GM23338 (cell line): ENCODE data around the gene CHCHD3. TPM values are rescaled to one million over a fixed set of nuclear protein-coding genes. Genes with fewer than 3 reads are reported as not detected.

ENCODE experiments used
- ATAC-seq: fragments of 200-7000 bp; cut with Tn5 transposase; 3 replicates; pipeline ENCODE4 v1.9.1; 2020
- DNase-seq: peaks from one replicate; pipeline ENCODE4 v3.0.0-alpha.2; 2015; ENCODE audit warnings: low spot score
- H2AFZ ChIP-seq: fragments of 200-600 bp; sonication (generic); 2 replicates; pipeline ENCODE4 v1.8.0; 2016; ENCODE audit warnings: antibody characterized with exemption, mild to moderate bottlenecking, moderate library complexity
- H3F3A ChIP-seq: fragments of 200-600 bp; sonication (generic); replicated peaks from 2 replicates; pipeline ENCODE4 v1.8.0; 2017; ENCODE audit warnings: antibody characterized with exemption, mixed run types, low read depth
- H3K27ac ChIP-seq: fragments of 200-600 bp; sonication (generic); 2 replicates; pipeline ENCODE4 v1.6.1; 2016; ENCODE audit warnings: low read depth
- H3K27me3 ChIP-seq: fragments of 200-600 bp; sonication (generic); 2 replicates; pipeline ENCODE4 v1.8.0; 2016; ENCODE audit warnings: mild to moderate bottlenecking, mixed run types, moderate library complexity; ENCODE audit not compliant: insufficient read depth
- H3K36me3 ChIP-seq: fragments of 200-600 bp; sonication (generic); 2 replicates; pipeline ENCODE4 v1.8.0; 2016; ENCODE audit warnings: mild to moderate bottlenecking; ENCODE audit not compliant: insufficient read depth
- H3K4me1 ChIP-seq: fragments of 200-600 bp; sonication (generic); 2 replicates; pipeline ENCODE4 v1.8.0; 2016; ENCODE audit warnings: mild to moderate bottlenecking, moderate library complexity; ENCODE audit not compliant: insufficient read depth
- H3K4me2 ChIP-seq: fragments of 200-600 bp; sonication (generic); 2 replicates; pipeline ENCODE4 v1.7.1; 2017; ENCODE audit warnings: mixed run types
- H3K4me3 ChIP-seq: fragments of 200-600 bp; sonication (generic); 2 replicates; pipeline ENCODE4 v1.6.1; 2016; ENCODE audit warnings: mixed run types
- H3K79me2 ChIP-seq: fragments of 200-600 bp; sonication (generic); replicated peaks from 2 replicates; pipeline ENCODE4 v1.8.0; 2017; ENCODE audit warnings: mild to moderate bottlenecking; ENCODE audit not compliant: insufficient read depth
- H3K9me2 ChIP-seq: fragments of 200-600 bp; sonication (generic); 2 replicates; pipeline ENCODE4 v1.8.0; 2017; ENCODE audit not compliant: insufficient read depth
- H4K20me1 ChIP-seq: fragments of 200-600 bp; sonication (generic); replicated peaks from 2 replicates; pipeline ENCODE4 v1.8.0; 2017; ENCODE audit warnings: mild to moderate bottlenecking; ENCODE audit not compliant: insufficient read depth
- H3K27ac Mint-ChIP-seq: 2 replicates; pipeline ENCODE4 v1.8.0; 2020; ENCODE audit warnings: inconsistent platforms, mild to moderate bottlenecking, moderate library complexity, mixed read lengths
- H3K27me3 Mint-ChIP-seq: 3 replicates; pipeline ENCODE4 v1.8.0; 2022; ENCODE audit warnings: low read depth, mild to moderate bottlenecking, moderate library complexity, mixed read lengths, inconsistent platforms; ENCODE audit not compliant: insufficient read depth, poor library complexity
- H3K36me3 Mint-ChIP-seq: 3 replicates; pipeline ENCODE4 v1.8.0; 2021; ENCODE audit warnings: low read depth, mild to moderate bottlenecking, inconsistent platforms, moderate library complexity, mixed read lengths
- H3K4me1 Mint-ChIP-seq: 3 replicates; pipeline ENCODE4 v1.8.0; 2020; ENCODE audit warnings: mild to moderate bottlenecking, inconsistent platforms, mixed read lengths
- H3K4me3 Mint-ChIP-seq: 3 replicates; pipeline ENCODE4 v1.8.0; 2021; ENCODE audit warnings: moderate library complexity, mild to moderate bottlenecking, inconsistent platforms, mixed read lengths
- H3K9me3 Mint-ChIP-seq: 3 replicates; pipeline ENCODE4 v1.8.0; 2020; ENCODE audit warnings: moderate library complexity, mild to moderate bottlenecking, inconsistent platforms, mixed read lengths
- CREB1 ChIP-seq: fragments of 250-450 bp; sonication (Bioruptor Pico); IDR thresholded peaks from 2 replicates; pipeline ENCODE4 v1.5.0; 2020; ENCODE audit warnings: low read depth, mild to moderate bottlenecking, moderate library complexity
- ETS1 ChIP-seq: IDR thresholded peaks from 2 replicates; pipeline ENCODE4 v1.6.1; 2016; ENCODE audit warnings: antibody characterized with exemption
- EZH2 ChIP-seq: fragments of 200-600 bp; sonication (generic); IDR thresholded peaks from one replicate; pipeline ENCODE4 v1.8.0; 2017; ENCODE audit warnings: antibody characterized with exemption, mild to moderate bottlenecking, low read depth; ENCODE audit not compliant: unreplicated experiment
- EZH2phosphoT487 ChIP-seq: fragments of 200-600 bp; sonication (generic); IDR thresholded peaks from one replicate; pipeline ENCODE4 v1.8.1; 2018; ENCODE audit warnings: antibody characterized with exemption; ENCODE audit not compliant: unreplicated experiment
- JUNB ChIP-seq: IDR thresholded peaks from one replicate; pipeline ENCODE4 v1.6.1; 2016; ENCODE audit warnings: antibody characterized with exemption; ENCODE audit not compliant: unreplicated experiment
- REST ChIP-seq: IDR thresholded peaks from one replicate; pipeline ENCODE4 v1.6.1; 2018; ENCODE audit warnings: antibody characterized with exemption; ENCODE audit not compliant: unreplicated experiment
- STAT1 ChIP-seq: IDR thresholded peaks from one replicate; pipeline ENCODE4 v1.6.1; 2016; ENCODE audit warnings: antibody characterized with exemption; ENCODE audit not compliant: unreplicated experiment
- ZNF331 ChIP-seq: fragments of 250-450 bp; sonication (Bioruptor Pico); IDR thresholded peaks from 2 replicates; pipeline ENCODE4 v1.5.0; 2020; ENCODE audit warnings: low read depth, mild to moderate bottlenecking, moderate library complexity
- polyA plus RNA-seq: library from polyadenylated mRNA; unstranded; fragments of >200 nt; fragmentation: Nextera tagmentation; extraction: Ambion mirVana; gene quantifications from 2 replicates; pipeline ENCODE4 v1.2.1, GENCODE V29; 2016
- total RNA-seq: library from RNA; depleted of rRNA; stranded (reverse); fragments of >200 nt; shearing (Covaris generic); gene quantifications from 2 replicates; pipeline ENCODE4 v1.2.3, GENCODE V29; 2014

The CHCHD3 gene
- total and polyA plus RNA-seq, 2 experiments from 2014 or later, result 107 to 131 TPM

- no peak for TF ChIP-seq ETS1
- no peak for TF ChIP-seq EZH2
- TF ChIP-seq ZNF331, result no peak
- no peak for TF ChIP-seq JUNB
- no peak for TF ChIP-seq STAT1
- no peak for TF ChIP-seq REST
- no peak for TF ChIP-seq CREB1 (CRISPR knock-in tag)
- TF ChIP-seq EZH2phosphoT487, result no peak
These were observed 297.5 kb downstream of the CHCHD3 start (continued) for GRCh38 chr7:132784406-132784805.

GRCh38 chr7:132783824-132784223, 298.1 kb downstream of the CHCHD3 start:
- Mint-ChIP-seq H3K36me3 (peaks cover 14% of the 10 kb centered on the region), H3K4me1 (peaks cover 9% of the 10 kb centered on the region; the same call in 2 of the 3 replicates), H3K9me3 (no peaks in the 10 kb centered on the region), H3K27me3 (peaks cover 2% of the 10 kb centered on the region), H3K4me3 (no peak overlapping the region), H3K27ac (peak overlapping the region; percentile 51)
- H3K27me3 ChIP-seq, result no peaks in the 10 kb centered on the region
- DNase-seq (no peak), ATAC-seq (no peak)
- no peaks in the 10 kb centered on the region for H3K4me1 ChIP-seq
- no peak overlapping the region for H3K4me3 ChIP-seq
- TF ChIP-seq JUNB (no peak), STAT1 (no peak)
- H3F3A ChIP-seq, result no peaks in the 10 kb centered on the region
- H3K36me3 ChIP-seq, result no peaks in the 10 kb centered on the region; the same call in 1 of the 2 replicates
- H2AFZ ChIP-seq, result no peak overlapping the region
- no peaks in the 10 kb centered on the region; the same call in 1 of the 2 replicates for H4K20me1 ChIP-seq
- no peaks in the 10 kb centered on the region for H3K9me2 ChIP-seq
- no peak overlapping the region for H3K4me2 ChIP-seq
- H3K27ac ChIP-seq, result no peak overlapping the region
- no peaks in the 10 kb centered on the region for H3K79me2 ChIP-seq
